ENCODE results near the gene DNAJC30. TPM values are rescaled to one million over a fixed set of nuclear protein-coding genes. Genes with fewer than 3 reads are reported as not detected.

The DNAJC30 gene
- total RNA-seq, 2 donors from 2014 or later, result 8.9 to 11.1 TPM

DNA sequence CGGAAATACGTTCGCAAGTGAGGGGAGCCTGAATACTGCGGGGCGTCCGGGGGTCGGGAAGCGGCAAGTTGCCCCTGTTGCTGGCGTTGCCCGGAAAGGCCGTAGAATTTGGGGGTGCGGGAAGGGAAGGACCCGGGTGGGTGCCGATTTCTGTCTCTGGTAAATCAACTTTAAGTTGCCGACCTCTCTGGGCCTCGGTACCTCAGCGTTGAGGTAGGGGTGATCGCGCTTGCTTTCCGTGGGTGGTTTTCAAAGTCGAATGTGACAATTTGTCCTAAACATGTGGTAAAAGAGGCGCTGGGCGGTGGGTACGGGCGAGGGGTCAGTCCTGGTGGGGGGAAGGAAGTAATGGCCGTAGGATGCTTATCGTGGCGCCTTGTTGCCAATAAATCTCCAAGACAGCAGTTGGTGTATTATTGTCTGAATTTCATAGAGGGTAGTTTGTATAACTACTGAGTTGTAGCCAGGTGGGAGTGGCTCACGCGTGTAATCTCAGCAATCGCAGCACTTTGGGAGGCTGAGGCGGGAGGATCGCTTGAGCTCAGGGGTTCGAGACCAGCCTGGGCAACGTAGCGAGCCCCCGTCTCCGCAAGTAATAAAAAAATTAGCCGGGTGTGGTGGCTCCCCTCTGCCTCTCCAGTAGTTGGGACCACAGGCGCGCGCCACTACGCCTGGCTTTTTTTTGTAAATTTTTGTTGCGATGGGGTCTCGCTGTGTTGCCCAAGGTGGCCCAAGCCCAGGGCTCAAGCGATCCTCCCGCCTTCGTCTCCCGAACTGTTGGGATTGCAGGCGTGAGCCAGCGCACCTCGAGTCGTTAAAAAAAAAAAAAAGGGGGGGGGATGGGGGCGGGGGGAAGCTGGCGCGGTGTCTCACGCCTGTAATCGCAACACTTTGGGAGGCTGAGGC, 788 bp upstream of the DNAJC30 start:
- TF ChIP-seq CTCF (conservative IDR thresholded peaks at IDR 0.05), result no peak
- no peaks in the 10 kb centered on the region for H3K9me3 Mint-ChIP-seq
- peak; percentile 50 for DNase-seq
- Histone ChIP-seq H3K4me3 (ENCODE audit: low read length) (peak overlapping the region; percentile 97), H3K27ac (ENCODE audit: low read depth, low read length) (no peak overlapping the region), H3K4me1 (ENCODE audit: control insufficient read depth, insufficient read depth, low read length) (peaks cover 4% of the 10 kb centered on the region), H3K9ac (ENCODE audit: extremely low read depth, low read length, poor library complexity, severe bottlenecking) (peak overlapping the region; percentile 92), H3K36me3 (ENCODE audit: control insufficient read depth, insufficient read depth, low read length) (peaks cover 32% of the 10 kb centered on the region), H3K9me3 (ENCODE audit: control insufficient read depth, low read length) (no peaks in the 10 kb centered on the region), H3K27me3 (ENCODE audit: control insufficient read depth, insufficient read depth, low read length, poor library complexity, severe bottlenecking) (no peaks in the 10 kb centered on the region)
- WGBS, 2 experiments (ENCODE audit: insufficient coverage in 1 of 2, insufficient read length in 1 of 2), result 24 to 29% methylated on average over 25 to 57 of the region's 58 CpGs
- H3K27me3 Mint-ChIP-seq (ENCODE audit: insufficient read depth), result no peaks in the 10 kb centered on the region
- H3K4me3 Mint-ChIP-seq, result peak overlapping the region; percentile 94
- H3K4me1 Mint-ChIP-seq, result peaks cover 21% of the 10 kb centered on the region
- peaks cover 28% of the 10 kb centered on the region for H3K36me3 Mint-ChIP-seq (ENCODE audit: low read depth)
- peak overlapping the region; percentile 96 for H3K27ac Mint-ChIP-seq

- no peaks in the 10 kb centered on the region for H3K27me3 ChIP-seq (ENCODE audit: control insufficient read depth, insufficient read depth, low read length, poor library complexity, severe bottlenecking)
- peak overlapping the region; percentile 92 for H3K9ac ChIP-seq (ENCODE audit: extremely low read depth, low read length, poor library complexity, severe bottlenecking)
- peak; percentile 60 for DNase-seq
- 0 to 1% methylated on average over 28 to 33 of the region's 33 CpGs for WGBS, 2 experiments (ENCODE audit: insufficient coverage in 1 of 2, insufficient read length in 1 of 2)
- peak overlapping the region; percentile 68 for H3K27ac ChIP-seq (ENCODE audit: low read depth, low read length)
- peak overlapping the region; percentile 97 for H3K4me3 ChIP-seq (ENCODE audit: low read length)
- H3K4me1 ChIP-seq (ENCODE audit: control insufficient read depth, insufficient read depth, low read length), result peaks cover 4% of the 10 kb centered on the region
- no peaks in the 10 kb centered on the region for H3K9me3 ChIP-seq (ENCODE audit: control insufficient read depth, low read length)
- Mint-ChIP-seq H3K27me3 (ENCODE audit: insufficient read depth) (no peaks in the 10 kb centered on the region), H3K36me3 (ENCODE audit: low read depth) (peaks cover 31% of the 10 kb centered on the region), H3K4me1 (peaks cover 21% of the 10 kb centered on the region), H3K27ac (peak overlapping the region; percentile 78), H3K9me3 (no peaks in the 10 kb centered on the region), H3K4me3 (peak overlapping the region; percentile 94)
- H3K36me3 ChIP-seq (ENCODE audit: control insufficient read depth, insufficient read depth, low read length), result peaks cover 26% of the 10 kb centered on the region
- no peak for TF ChIP-seq CTCF (conservative IDR thresholded peaks at IDR 0.05)
Measured at GRCh38 chr7:73682745-73683055, 553 bp downstream of the DNAJC30 start.

DNA sequence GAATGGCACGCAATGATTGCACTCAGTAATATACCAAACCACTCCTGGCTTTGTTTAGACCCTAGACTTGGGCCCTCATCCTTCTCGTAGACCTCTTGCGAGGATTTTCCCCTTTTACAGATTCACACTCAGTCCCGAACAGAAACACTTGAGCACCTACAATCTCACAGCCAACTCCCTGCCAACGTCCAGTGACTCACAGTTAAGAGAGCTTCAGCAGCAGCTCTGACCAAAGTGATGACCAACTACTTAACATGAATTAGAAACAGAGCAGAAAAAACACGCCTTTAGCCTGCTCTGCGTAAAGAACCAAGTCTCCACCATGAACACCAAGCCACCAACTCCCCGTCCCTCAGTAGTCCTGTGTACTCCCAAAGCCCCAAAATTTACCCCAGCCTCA, 2.2 kb downstream of the DNAJC30 start:
- H3K4me1 Mint-ChIP-seq, result peaks cover 21% of the 10 kb centered on the region
- H3K9me3 Mint-ChIP-seq, result no peaks in the 10 kb centered on the region
- H3K4me3 ChIP-seq (ENCODE audit: low read length), result peak overlapping the region; percentile 97
- peaks cover 23% of the 10 kb centered on the region for H3K36me3 Mint-ChIP-seq (ENCODE audit: low read depth)
- H3K9ac ChIP-seq (ENCODE audit: extremely low read depth, low read length, poor library complexity, severe bottlenecking), result no peak overlapping the region
- no peak for TF ChIP-seq CTCF (conservative IDR thresholded peaks at IDR 0.05)
- H3K27me3 ChIP-seq (ENCODE audit: control insufficient read depth, insufficient read depth, low read length, poor library complexity, severe bottlenecking), result no peaks in the 10 kb centered on the region
- H3K27ac ChIP-seq (ENCODE audit: low read depth, low read length), result no peak overlapping the region
- peak overlapping the region; percentile 94 for H3K4me3 Mint-ChIP-seq
- peak overlapping the region; percentile 30 for H3K27ac Mint-ChIP-seq
- H3K4me1 ChIP-seq (ENCODE audit: control insufficient read depth, insufficient read depth, low read length), result peaks cover 4% of the 10 kb centered on the region
- H3K9me3 ChIP-seq (ENCODE audit: control insufficient read depth, low read length), result no peaks in the 10 kb centered on the region
- peaks cover 9% of the 10 kb centered on the region for H3K36me3 ChIP-seq (ENCODE audit: control insufficient read depth, insufficient read depth, low read length)
- DNase-seq, result no peak
- H3K27me3 Mint-ChIP-seq (ENCODE audit: insufficient read depth), result no peaks in the 10 kb centered on the region
- 59 to 78% methylated on average over 3 to 8 of the region's 8 CpGs for WGBS, 2 experiments (ENCODE audit: insufficient coverage in 1 of 2, insufficient read length in 1 of 2)
